Transverse colon (tissue), 4 donors: ENCODE results near the gene SCD5. TPM values are rescaled to one million over a fixed set of nuclear protein-coding genes. Genes with fewer than 3 reads are reported as not detected.

ENCODE experiments used
- DNase-seq: peaks from one replicate; pipeline ENCODE4 v3.0.0-alpha.2; 2019
- H3K27ac ChIP-seq, 4 donors: fragments of 200-600 bp; sonication (generic); 2 replicates each; pipeline ENCODE4 v1.5.1; 2016 to 2018; ENCODE audit warnings: inconsistent platforms in 4 of 4
- H3K27me3 ChIP-seq: fragments of 200-600 bp; sonication (generic); 2 replicates; pipeline ENCODE4 v1.5.1; 2017; ENCODE audit warnings: inconsistent platforms
- H3K36me3 ChIP-seq, 4 donors: fragments of 200-600 bp; sonication (generic); 2 replicates each; pipeline ENCODE4 v1.5.1; 2017 to 2019; ENCODE audit warnings: inconsistent platforms in 4 of 4
- H3K4me1 ChIP-seq, 4 donors: fragments of 200-600 bp; sonication (generic); 2 replicates each; pipeline ENCODE4 v1.5.1; 2017 to 2020; ENCODE audit warnings: inconsistent platforms in 4 of 4
- H3K4me3 ChIP-seq, 4 donors: fragments of 200-600 bp; sonication (generic); 1 replicate in 1 of 4; 2 replicates in 3 of 4; pipeline versions ENCODE4 v1.5.1 to v1.6.1; 2017 to 2019; ENCODE audit warnings: inconsistent platforms in 4 of 4
- H3K9me3 ChIP-seq, 2 donors: fragments of 200-600 bp; sonication (generic); 2 replicates each; pipeline ENCODE4 v1.5.1; 2017 to 2019; ENCODE audit warnings: inconsistent platforms in 2 of 2
- EP300 ChIP-seq: sonication (generic); formaldehyde crosslinking; IDR thresholded peaks from one replicate; pipeline ENCODE4 v1.6.1; 2017; ENCODE audit warnings: antibody characterized with exemption, low read depth
- POLR2A ChIP-seq: fragments of 450-650 bp; IDR thresholded peaks from one replicate; pipeline ENCODE4 v1.6.1; 2016; ENCODE audit warnings: antibody characterized with exemption, mild to moderate bottlenecking, moderate library complexity
- POLR2AphosphoS5 ChIP-seq, 3 donors: sonication (generic); formaldehyde crosslinking; IDR thresholded peaks; one replicate each; pipeline ENCODE4 v1.6.1; 2016; ENCODE audit warnings: antibody characterized with exemption in 3 of 3
- WGBS, 2 donors: methylation state at CpG; one replicate each; pipeline ENCODE4 v1.1.5; 2018; ENCODE audit warnings: low coverage in 1 of 2; 5-methylcytosine and 5-hydroxymethylcytosine counted together
- in situ Hi-C, 4 donors: fragments of 200-750 bp; cut with MboI; loops; one replicate each; pipeline versions ENCODE4 v1.15.0 to v1.15.1; 2017; ENCODE audit warnings: low sequenced_read_pairs in 3 of 4, low pct_ligation_motif_present in 1 of 4, low pct_unique_long_range_greater_than_20kb in 1 of 4
- intact Hi-C: fragments of 100-400 bp; cut with DNase I; formaldehyde crosslinking; loops from one replicate; pipeline ENCODE4 v1.15.1; 2023; ENCODE audit warnings: low total_unique reads
- total RNA-seq, 4 donors: library from RNA; depleted of rRNA; stranded (reverse); fragments of >200 nt; gene quantifications; one replicate each; pipeline ENCODE4 v1.1.0, GENCODE V29; 2016
- TF ChIP-seq, protein P1 (sequence below), 5 experiments: fragments of 200-600 bp in 3 of 5; fragments of 450-650 bp in 2 of 5; sonication (generic) in 3 of 5; IDR thresholded peaks; 1 replicate in 2 of 5; 2 replicates in 3 of 5; pipeline ENCODE4 v1.5.1; 2016 to 2017; ENCODE audit warnings: antibody characterized with exemption in 5 of 5, inconsistent platforms in 3 of 5, mild to moderate bottlenecking in 2 of 5, moderate library complexity in 1 of 5

Gene SCD5
- total RNA-seq, 4 donors from 2014 or later: 1.5 to 7.5 (median 3.5) TPM

DNA sequence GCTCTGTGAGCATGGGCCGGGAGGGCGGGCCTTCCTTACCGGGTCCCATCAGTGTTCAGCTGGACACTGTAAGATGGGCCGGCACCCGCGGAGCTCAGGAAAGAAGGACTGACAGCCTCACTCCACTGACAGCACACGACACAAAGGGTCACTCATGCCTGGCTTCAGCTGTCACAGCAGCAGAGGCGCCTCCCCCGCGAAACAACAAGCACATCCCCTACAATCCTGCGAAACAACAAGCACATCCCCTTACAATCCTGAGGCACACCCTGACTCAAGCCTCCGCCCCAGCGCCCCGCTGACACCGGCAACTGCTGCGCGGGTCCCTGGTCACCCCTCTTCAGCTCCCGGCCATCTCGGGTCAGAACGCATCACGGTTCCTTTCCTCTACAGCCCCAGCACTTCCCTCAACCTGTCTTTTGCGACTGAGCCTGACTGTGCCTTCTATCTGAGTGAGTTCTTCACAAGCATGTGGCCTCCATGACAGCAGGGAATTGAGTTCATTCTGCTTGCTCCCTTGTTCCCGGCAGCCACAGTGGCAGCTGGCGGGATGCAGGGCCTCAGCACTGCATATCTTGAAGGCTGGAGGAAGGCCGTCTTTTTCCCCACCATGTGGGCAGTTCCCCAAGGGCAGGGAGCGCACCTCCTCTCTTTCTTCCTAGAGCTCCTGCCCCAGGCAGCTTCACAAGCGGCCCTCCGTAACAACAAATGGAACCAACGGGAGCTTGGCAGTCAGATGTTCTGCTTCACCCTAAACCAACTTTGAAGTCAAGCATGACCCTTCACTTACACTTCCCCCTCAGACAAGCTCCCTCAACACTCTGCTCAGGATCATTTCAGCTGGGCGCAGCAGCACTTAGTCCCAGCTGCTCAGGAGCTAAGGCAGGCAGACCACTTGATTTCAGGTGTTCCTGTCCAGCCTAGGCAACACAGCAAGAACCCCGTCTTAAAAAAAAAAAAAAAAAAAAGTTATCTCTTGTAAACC, 39.6 kb downstream of the SCD5 start:
- no peak for DNase-seq
- H3K27me3 ChIP-seq: no peaks in the 10 kb centered on the region
- WGBS, 2 donors: 80 to 84% methylated on average over 4 to 25 of the region's 31 CpGs
- H3K36me3 ChIP-seq: no peaks in the 10 kb centered on the region
- no peak overlapping the region for H3K4me3 ChIP-seq
- no peak overlapping the region for H3K27ac ChIP-seq
- in situ Hi-C loops: no loop called here
- H3K9me3 ChIP-seq: no peaks in the 10 kb centered on the region
- intact Hi-C loops: no loop called here
- peaks cover 0 to 4% (median 1%) of the 10 kb centered on the region in 4 donors for H3K4me1 ChIP-seq
- no peak for TF ChIP-seq POLR2AphosphoS5 (IDR thresholded peaks at IDR 0.05)
- TF ChIP-seq, protein P1, sequence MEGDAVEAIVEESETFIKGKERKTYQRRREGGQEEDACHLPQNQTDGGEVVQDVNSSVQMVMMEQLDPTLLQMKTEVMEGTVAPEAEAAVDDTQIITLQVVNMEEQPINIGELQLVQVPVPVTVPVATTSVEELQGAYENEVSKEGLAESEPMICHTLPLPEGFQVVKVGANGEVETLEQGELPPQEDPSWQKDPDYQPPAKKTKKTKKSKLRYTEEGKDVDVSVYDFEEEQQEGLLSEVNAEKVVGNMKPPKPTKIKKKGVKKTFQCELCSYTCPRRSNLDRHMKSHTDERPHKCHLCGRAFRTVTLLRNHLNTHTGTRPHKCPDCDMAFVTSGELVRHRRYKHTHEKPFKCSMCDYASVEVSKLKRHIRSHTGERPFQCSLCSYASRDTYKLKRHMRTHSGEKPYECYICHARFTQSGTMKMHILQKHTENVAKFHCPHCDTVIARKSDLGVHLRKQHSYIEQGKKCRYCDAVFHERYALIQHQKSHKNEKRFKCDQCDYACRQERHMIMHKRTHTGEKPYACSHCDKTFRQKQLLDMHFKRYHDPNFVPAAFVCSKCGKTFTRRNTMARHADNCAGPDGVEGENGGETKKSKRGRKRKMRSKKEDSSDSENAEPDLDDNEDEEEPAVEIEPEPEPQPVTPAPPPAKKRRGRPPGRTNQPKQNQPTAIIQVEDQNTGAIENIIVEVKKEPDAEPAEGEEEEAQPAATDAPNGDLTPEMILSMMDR (IDR thresholded peaks at IDR 0.05): no peak
- no peak for TF ChIP-seq POLR2A
- TF ChIP-seq EP300: no peak

DNA sequence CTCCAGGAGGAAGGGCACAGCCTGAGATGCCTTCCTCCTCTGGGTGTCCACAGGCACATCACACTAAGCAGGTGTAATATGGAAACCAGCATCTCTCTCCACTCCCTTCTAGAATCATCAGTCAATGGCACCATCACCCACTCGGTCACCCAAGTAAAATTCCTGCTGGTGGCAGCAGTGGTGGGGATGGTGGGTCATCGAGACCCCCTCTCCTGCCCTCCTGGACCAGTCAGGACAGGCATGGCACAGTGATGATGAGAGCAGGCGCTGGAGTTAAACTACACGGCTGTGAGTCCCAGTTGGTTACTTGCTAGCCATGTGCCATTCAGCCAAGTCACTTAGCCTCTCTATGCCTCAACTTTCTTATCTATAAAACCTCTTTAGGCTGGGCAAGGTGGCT, 42.5 kb downstream of the SCD5 start:
- Histone ChIP-seq H3K9me3 (no peaks in the 10 kb centered on the region), H3K27me3 (no peaks in the 10 kb centered on the region), H3K4me3 (no peak overlapping the region), H3K27ac (no peak overlapping the region), H3K36me3 (no peaks in the 10 kb centered on the region), H3K4me1 (peaks cover 0 to 6% (median 4%) of the 10 kb centered on the region in 4 donors)
- WGBS, 2 donors: 91% methylated on average over 3 of the region's 4 CpGs; no CpG with 5 or more reads in 1 of the 2 donors
- TF ChIP-seq EP300 (no peak), POLR2A (no peak), POLR2AphosphoS5 (IDR thresholded peaks at IDR 0.05) (no peak)
- TF ChIP-seq, protein P1 (IDR thresholded peaks at IDR 0.05): no peak
- no peak for DNase-seq
- in situ Hi-C loops (no loop called here), intact Hi-C loops (no loop called here)

DNA sequence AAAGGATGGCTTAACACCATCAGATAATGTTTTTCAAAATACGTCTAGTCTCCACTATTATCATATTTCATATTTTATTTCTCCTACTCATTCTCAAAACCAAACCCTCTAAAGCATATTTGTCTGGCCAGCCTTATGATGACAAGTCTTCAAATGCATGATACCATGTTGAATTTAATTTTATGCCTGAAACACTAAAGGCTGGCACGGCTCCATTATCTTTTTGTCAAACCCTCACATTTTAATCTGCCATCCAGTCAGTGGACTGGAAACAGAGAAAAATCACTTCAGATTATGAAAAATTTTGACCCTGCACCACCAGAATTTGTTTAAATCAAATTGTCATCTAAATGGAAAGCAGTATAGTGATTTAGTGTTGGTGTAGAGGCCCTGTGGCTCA, 42.9 kb downstream of the SCD5 start:
- in situ Hi-C loops (no loop called here), intact Hi-C loops (no loop called here)
- Histone ChIP-seq H3K4me1 (peaks cover 0 to 6% (median 4%) of the 10 kb centered on the region in 4 donors), H3K36me3 (no peaks in the 10 kb centered on the region), H3K4me3 (no peak overlapping the region), H3K27ac (no peak overlapping the region), H3K27me3 (no peaks in the 10 kb centered on the region), H3K9me3 (no peaks in the 10 kb centered on the region)
- no peak for DNase-seq
- WGBS, 2 donors: 88 to 96% methylated on average over 2 of the region's 2 CpGs
- no peak for TF ChIP-seq POLR2A
- TF ChIP-seq, protein P1 (IDR thresholded peaks at IDR 0.05): no peak
- no peak for TF ChIP-seq EP300
- TF ChIP-seq POLR2AphosphoS5 (IDR thresholded peaks at IDR 0.05): no peak

DNA sequence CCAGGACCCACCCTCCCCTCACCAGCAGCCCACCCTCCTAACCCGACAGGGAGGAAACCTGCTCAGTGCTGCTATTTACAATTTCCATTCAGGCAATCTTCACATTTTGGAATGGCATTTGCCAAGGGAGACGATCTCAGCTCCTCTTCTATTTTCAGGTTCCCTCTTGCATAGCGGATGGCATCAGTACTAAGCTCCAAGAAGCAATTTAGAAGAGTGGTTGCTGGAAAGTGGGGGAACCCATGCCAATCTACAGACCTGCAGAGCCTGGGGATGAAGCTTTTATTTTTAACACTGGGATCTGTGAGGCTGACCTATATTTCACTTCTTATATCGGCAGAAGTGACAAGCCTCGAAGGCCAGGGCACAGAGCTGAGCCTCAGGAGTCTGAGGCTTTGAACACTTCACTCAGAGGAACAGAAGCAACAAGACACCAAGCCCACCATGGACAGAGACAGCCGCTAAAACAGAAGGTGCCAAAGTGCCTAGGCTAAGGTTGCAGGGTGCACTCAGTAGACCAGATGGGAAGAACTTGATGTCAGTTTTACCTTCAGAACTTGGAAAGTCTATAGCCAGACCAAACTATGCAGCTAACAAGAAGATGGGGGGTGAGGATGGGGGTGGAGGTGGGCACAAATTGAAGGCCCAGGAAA, 44.0 kb downstream of the SCD5 start:
- in situ Hi-C loops (no loop called here), intact Hi-C loops (no loop called here)
- no peak overlapping the region for H3K4me3 ChIP-seq
- no peaks in the 10 kb centered on the region for H3K9me3 ChIP-seq
- WGBS, 2 donors: 66 to 92% methylated on average over 2 to 6 of the region's 6 CpGs
- H3K27ac ChIP-seq: peak overlapping the region in 1 of 4 donors; percentile 21
- H3K27me3 ChIP-seq: no peaks in the 10 kb centered on the region
- peaks cover 0 to 6% (median 4%) of the 10 kb centered on the region in 4 donors for H3K4me1 ChIP-seq
- H3K36me3 ChIP-seq: no peaks in the 10 kb centered on the region
- TF ChIP-seq EP300 (no peak), POLR2AphosphoS5 (IDR thresholded peaks at IDR 0.05) (no peak), POLR2A (no peak)
- TF ChIP-seq, protein P1 (IDR thresholded peaks at IDR 0.05): no peak
- no peak for DNase-seq
